Activated CD8-positive, alpha-beta memory T cell treated with anti-CD3 and anti-CD28 coated beads for 36 hours (primary cell): ENCODE measurements around the gene INO80D. TPM values are rescaled to one million over a fixed set of nuclear protein-coding genes. Genes with fewer than 3 reads are reported as not detected.
"Not testable (repeated sequence)": the region's sequence is repeated elsewhere in the genome, so short reads cannot be mapped to it uniquely, and the experiment has no call there.

Source experiments
- CTCF ChIA-PET: fragments of 350-600 bp; sonication (Branson Sonifier 250); formaldehyde crosslinking; loops from one replicate; lab custom pipeline; 2021; ENCODE audit warnings: antibody characterized with exemption; lab: Charles Lee
- POLR2A ChIA-PET: fragments of 350-600 bp; sonication (Branson Sonifier 250); formaldehyde crosslinking; loops from one replicate; lab custom pipeline; 2021; ENCODE audit warnings: antibody characterized with exemption; lab: Charles Lee
- total RNA-seq, 2 experiments: library from RNA; stranded (reverse); gene quantifications; one replicate each; pipeline ENCODE4 v1.2.3, GENCODE V29; 2021

INO80D gene
- total RNA-seq, 2 experiments from 2014 or later = 18.5 to 19.2 TPM

- ChIA-PET POLR2A (interaction anchor here (1.0 to 1.3 kb wide), 2 partner anchors 13 to 74 kb away, joined by 3 to 5 read pairs; no protein-coding TSS in a partner anchor), CTCF (no interaction called here)
These were observed 859 bp upstream of the INO80D start for GRCh38 chr2:206086716-206087350.

GRCh38 chr2:206084870-206085741 is 868 bp downstream of the INO80D start:
- ChIA-PET POLR2A (interaction anchor here (0.7 to 1.3 kb wide), 4 partner anchors 8 to 86 kb away, joined by 3 to 6 read pairs (median 4); partner anchors contain the start of gene EEF1B2), CTCF (interaction anchor here (1.0 kb wide), 1 partner anchor 53 kb away, joined by 4 read pairs; no protein-coding TSS in a partner anchor)

- POLR2A ChIA-PET = no interaction called here
- CTCF ChIA-PET = interaction anchor here (1.0 kb wide), 1 partner anchor 52 kb away, joined by 4 read pairs; no protein-coding TSS in a partner anchor
These were observed 1.5 kb downstream of the INO80D start for GRCh38 chr2:206084439-206084869.

- POLR2A ChIA-PET = interaction anchor here (0.6 kb wide), 2 partner anchors 390 to 1941 kb away, joined by 4 to 5 read pairs; partner anchors contain the start of gene PLEKHM3
- CTCF ChIA-PET = interaction anchor here (1.0 kb wide), 1 partner anchor 52 kb away, joined by 4 read pairs; no protein-coding TSS in a partner anchor
These were observed 2.2 kb downstream of the INO80D start for GRCh38 chr2:206083602-206084438.

GRCh38 chr2:206082298-206082843 is 3.6 kb downstream of the INO80D start:
- POLR2A ChIA-PET = no interaction called here
- CTCF ChIA-PET = interaction anchor here (0.8 kb wide), 1 partner anchor 35 kb away, joined by 3 read pairs; no protein-coding TSS in a partner anchor

GRCh38 chr2:206080927-206081326 is 5.0 kb downstream of the INO80D start:
- CTCF ChIA-PET = no interaction called here
- POLR2A ChIA-PET = no interaction called here

GRCh38 chr2:206079699-206080465 is 6.1 kb downstream of the INO80D start:
- POLR2A ChIA-PET = no interaction called here
- CTCF ChIA-PET = no interaction called here

GRCh38 chr2:206077879-206078278 is 8.1 kb downstream of the INO80D start:
- CTCF ChIA-PET = interaction anchor here (0.6 kb wide), 1 partner anchor 65 kb away, joined by 7 read pairs; no protein-coding TSS in a partner anchor
- POLR2A ChIA-PET = not testable (repeated sequence)

- POLR2A ChIA-PET = no interaction called here
- CTCF ChIA-PET = no interaction called here
These were observed 10.9 kb downstream of the INO80D start for GRCh38 chr2:206075113-206075512.

GRCh38 chr2:206071807-206072206 is 14.2 kb downstream of the INO80D start:
- POLR2A ChIA-PET = no interaction called here
- CTCF ChIA-PET = interaction anchor here (0.6 kb wide), 1 partner anchor 56 kb away, joined by 6 read pairs; no protein-coding TSS in a partner anchor

GRCh38 chr2:206069417-206069816 is 16.6 kb downstream of the INO80D start:
- ChIA-PET CTCF (no interaction called here), POLR2A (interaction anchor here (0.5 kb wide), 1 partner anchor 19 kb away, joined by 8 read pairs; no protein-coding TSS in a partner anchor)

- CTCF ChIA-PET = no interaction called here
- POLR2A ChIA-PET = no interaction called here
These were observed 17.8 kb downstream of the INO80D start for GRCh38 chr2:206068207-206068606.

- ChIA-PET CTCF (interaction anchor here (0.5 kb wide), 1 partner anchor 115 kb away, joined by 4 read pairs; no protein-coding TSS in a partner anchor), POLR2A (no interaction called here)
These were observed 21.9 kb downstream of the INO80D start for GRCh38 chr2:206064077-206064476.

- ChIA-PET CTCF (no interaction called here), POLR2A (no interaction called here)
These were observed 22.3 kb downstream of the INO80D start for GRCh38 chr2:206063635-206064034.

GRCh38 chr2:206062724-206063123 is 23.2 kb downstream of the INO80D start:
- ChIA-PET POLR2A (no interaction called here), CTCF (no interaction called here)

GRCh38 chr2:206056286-206056685 is 29.7 kb downstream of the INO80D start:
- ChIA-PET POLR2A (no interaction called here), CTCF (no interaction called here)

- POLR2A ChIA-PET = no interaction called here
These were observed 31.0 kb downstream of the INO80D start for GRCh38 chr2:206054952-206055351.

GRCh38 chr2:206051912-206052311 is 34.1 kb downstream of the INO80D start:
- ChIA-PET POLR2A (no interaction called here), CTCF (no interaction called here)

More at GRCh38 chr2:206054952-206055351, 31.0 kb downstream of the INO80D start:
- CTCF ChIA-PET = no interaction called here
